HepG2 (cell line): ENCODE results near the gene GLB1L. TPM values are rescaled to one million over a fixed set of nuclear protein-coding genes. Genes with fewer than 3 reads are reported as not detected.
A peak's percentile ranks its signal among the peaks of the same experiment; 100 is the strongest.

Experiments used
- ADNP ChIP-seq: sonication (generic); formaldehyde crosslinking; IDR thresholded peaks from 2 replicates; pipeline ENCODE4 v1.4.0; 2020; ENCODE audit warnings: missing genetic modification reagents
- EED ChIP-seq: sonication (generic); formaldehyde crosslinking; IDR thresholded peaks from 2 replicates; pipeline ENCODE4 v1.5.0; 2020; ENCODE audit warnings: mild to moderate bottlenecking, missing genetic modification reagents
- EP300 ChIP-seq, 3 experiments: sonication (generic) in 1 of 3; formaldehyde crosslinking in 1 of 3; IDR thresholded peaks; 2 replicates each; pipeline versions ENCODE4 v1.5.1 to v1.6.1; 2011 to 2020; ENCODE audit warnings: low read depth in 2 of 3, low read length in 2 of 3, borderline replicate concordance in 1 of 3, improper control_type of control experiment in 1 of 3, mild to moderate bottlenecking in 1 of 3, missing genetic modification reagents in 1 of 3, moderate library complexity in 1 of 3
- JUN ChIP-seq: sonication (generic); formaldehyde crosslinking; IDR thresholded peaks from 2 replicates; pipeline ENCODE4 v1.4.0; 2020; ENCODE audit warnings: mild to moderate bottlenecking, missing genetic modification reagents
- JUND ChIP-seq: sonication (generic); formaldehyde crosslinking; IDR thresholded peaks from 2 replicates; pipeline ENCODE4 v1.8.0; 2022; ENCODE audit warnings: mild to moderate bottlenecking, missing genetic modification reagents
- KDM2A ChIP-seq: sonication (generic); formaldehyde crosslinking; IDR thresholded peaks from 2 replicates; pipeline ENCODE4 v1.4.0; 2020; ENCODE audit warnings: low read depth, missing genetic modification reagents, borderline replicate concordance
- MATR3 ChIP-seq: sonication (generic); formaldehyde crosslinking; IDR thresholded peaks from 2 replicates; pipeline ENCODE4 v1.4.0; 2020; ENCODE audit warnings: missing genetic modification reagents
- NFRKB ChIP-seq: fragments of 450-650 bp; IDR thresholded peaks from 2 replicates; pipeline ENCODE4 v1.6.1; 2017
- NFYC ChIP-seq: IDR thresholded peaks from 2 replicates; pipeline ENCODE4 v1.6.1; 2016; ENCODE audit warnings: missing genetic modification reagents, missing compliant biosample characterization
- PRDM4 ChIP-seq: sonication (generic); formaldehyde crosslinking; IDR thresholded peaks from 2 replicates; pipeline ENCODE4 v1.9.0; 2021; ENCODE audit warnings: missing genetic modification reagents, borderline replicate concordance
- SAP130 ChIP-seq: IDR thresholded peaks from 2 replicates; pipeline ENCODE4 v1.6.1; 2016; ENCODE audit warnings: low read depth
- SIX1 ChIP-seq: sonication (generic); formaldehyde crosslinking; IDR thresholded peaks from 2 replicates; pipeline ENCODE4 v1.4.0; 2020; ENCODE audit warnings: missing genetic modification reagents, borderline replicate concordance
- SP5 ChIP-seq: IDR thresholded peaks from 2 replicates; pipeline ENCODE4 v1.6.1; 2016; ENCODE audit warnings: low read depth, borderline replicate concordance
- ZFX ChIP-seq: sonication (generic); formaldehyde crosslinking; IDR thresholded peaks from 2 replicates; pipeline ENCODE4 v1.4.0; 2020; ENCODE audit warnings: mild to moderate bottlenecking, low read depth, missing genetic modification reagents, moderate library complexity
- ZNF24 ChIP-seq: fragments of 450-650 bp; IDR thresholded peaks from 2 replicates; pipeline ENCODE4 v1.6.1; 2017; ENCODE audit warnings: antibody characterized with exemption, mild to moderate bottlenecking
- ZNF253 ChIP-seq: sonication (generic); formaldehyde crosslinking; IDR thresholded peaks from 2 replicates; pipeline ENCODE4 v1.8.0; 2022; ENCODE audit warnings: mild to moderate bottlenecking, missing genetic modification reagents, borderline replicate concordance
- ZNF354B ChIP-seq: sonication (generic); formaldehyde crosslinking; IDR thresholded peaks from 2 replicates; pipeline ENCODE4 v1.8.0; 2022; ENCODE audit warnings: mild to moderate bottlenecking, missing genetic modification reagents
- ZNF501 ChIP-seq: sonication (generic); formaldehyde crosslinking; IDR thresholded peaks from 2 replicates; pipeline ENCODE4 v1.5.1; 2020; ENCODE audit warnings: mild to moderate bottlenecking, moderate library complexity, missing genetic modification reagents
- ZNF605 ChIP-seq: sonication (generic); formaldehyde crosslinking; IDR thresholded peaks from 2 replicates; pipeline ENCODE4 v1.8.0; 2022; ENCODE audit warnings: mild to moderate bottlenecking, missing genetic modification reagents
- ZNF614 ChIP-seq: IDR thresholded peaks from 2 replicates; pipeline ENCODE4 v1.6.1; 2018; ENCODE audit warnings: missing biosample characterization, missing genetic modification reagents, inconsistent platforms, borderline replicate concordance
- ZNF660 ChIP-seq: sonication (generic); formaldehyde crosslinking; IDR thresholded peaks from 2 replicates; pipeline ENCODE4 v1.5.1; 2020; ENCODE audit warnings: mild to moderate bottlenecking, low read depth, missing genetic modification reagents, borderline replicate concordance
- ZNF7 ChIP-seq: IDR thresholded peaks from 2 replicates; pipeline ENCODE4 v1.6.1; 2016; ENCODE audit warnings: missing biosample characterization, missing genetic modification reagents
- polyA plus RNA-seq, 8 experiments: library from polyadenylated mRNA; depleted of rRNA in 3 of 8; stranded (reverse) in 7 of 8; unstranded in 1 of 8; fragments of >200 nt; fragmentation: Illumina TruSeq in 4 of 8; extraction: Trizol in 4 of 8; gene quantifications; 2 replicates each; pipeline versions ENCODE4 v1.2.1 to v1.2.3, GENCODE V29; 2011 to 2016; ENCODE audit warnings: low read depth in 4 of 8, missing spikeins in 1 of 8, mixed read lengths in 1 of 8; ENCODE audit not compliant: insufficient read depth in 1 of 8
- total RNA-seq, 5 experiments: library from RNA; depleted of rRNA; stranded (reverse); fragments of >200 nt; fragmentation: Illumina TruSeq; extraction: Trizol; gene quantifications; 2 replicates each; pipeline ENCODE4 v1.2.3, GENCODE V29; 2016; ENCODE audit warnings: low read depth in 1 of 5
- TF ChIP-seq, protein P1 (sequence below): IDR thresholded peaks from 2 replicates; pipeline ENCODE4 v1.6.1; 2012; ENCODE audit warnings: inconsistent platforms

Gene GLB1L
- total and polyA plus RNA-seq, 2 of the 13 experiments (the other 11 are each of a cell fraction or from before 2014, with no cell fraction given): 6.8 to 7.3 TPM

DNA sequence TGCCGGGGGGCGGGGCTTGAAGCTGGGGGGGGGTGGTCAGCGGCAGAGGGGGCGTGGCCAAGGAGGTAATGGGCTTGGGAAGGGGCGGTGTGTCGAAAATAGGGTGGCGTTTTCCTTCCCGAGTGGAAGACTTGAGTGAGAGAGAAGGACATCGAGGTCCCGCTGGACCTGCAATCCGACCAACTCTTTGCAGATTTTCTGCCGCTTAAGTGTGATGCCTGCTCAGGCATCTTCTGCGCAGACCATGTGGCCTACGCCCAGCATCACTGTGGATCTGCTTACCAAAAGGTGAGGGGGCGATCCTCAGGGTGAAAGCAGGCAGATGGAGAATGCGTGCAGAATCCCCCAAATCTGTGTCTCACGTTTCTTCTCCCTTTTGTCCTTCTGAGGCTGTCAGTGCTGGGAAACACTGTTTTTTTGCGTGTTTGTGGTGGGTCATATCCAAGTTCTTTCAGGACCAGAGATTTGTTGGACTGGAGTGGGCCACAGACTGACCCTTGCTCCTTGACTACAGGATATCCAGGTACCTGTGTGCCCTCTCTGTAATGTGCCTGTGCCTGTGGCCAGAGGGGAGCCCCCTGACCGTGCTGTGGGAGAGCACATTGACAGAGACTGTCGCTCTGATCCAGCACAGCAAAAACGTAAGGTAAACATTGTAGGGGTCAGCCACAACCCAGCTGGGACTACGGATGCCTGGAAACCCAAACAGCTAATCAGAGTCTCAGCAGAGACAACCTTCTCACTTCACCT lies 37.9 kb downstream of the GLB1L start (continued):
- TF ChIP-seq JUN (CRISPR knock-in tag) (no peak), PRDM4 (no peak), EED (CRISPR knock-in tag) (peak; percentile 13; the same call in 1 of the 2 replicates), EP300 (IDR thresholded peaks at IDR 0.05; ENCODE audit: low read depth in 2 of 2, low read length in 2 of 2) (no peak), EP300 (CRISPR knock-in tag; IDR thresholded peaks at IDR 0.05; ENCODE audit: borderline replicate concordance) (0 out of 2 replicates have a peak, but pooled peaks have one; percentile 23), ZNF660 (CRISPR knock-in tag) (no peak), ZNF24 (no peak), ADNP (CRISPR knock-in tag) (no peak), KDM2A (no peak; the same call in 1 of the 2 replicates), SP5 (CRISPR knock-in tag) (0 out of 2 replicates have a peak, but pooled peaks have one; percentile 4), SAP130 (CRISPR knock-in tag) (peak; percentile 65), ZNF354B (CRISPR knock-in tag) (no peak), ZNF253 (CRISPR knock-in tag) (no peak), ZNF614 (CRISPR knock-in tag) (0 out of 2 replicates have a peak, but pooled peaks have one; percentile 4), ZNF7 (no peak), ZNF605 (0 out of 2 replicates have a peak, but pooled peaks have one; percentile 84), MATR3 (CRISPR knock-in tag) (no peak), JUND (CRISPR knock-in tag) (no peak), NFYC (CRISPR knock-in tag) (0 out of 2 replicates have a peak, but pooled peaks have one; percentile 7), SIX1 (no peak), NFRKB (no peak), ZFX (CRISPR knock-in tag) (no peak; the same call in 1 of the 2 replicates), ZNF501 (CRISPR knock-in tag) (no peak; the same call in 1 of the 2 replicates)
- TF ChIP-seq, protein P1, sequence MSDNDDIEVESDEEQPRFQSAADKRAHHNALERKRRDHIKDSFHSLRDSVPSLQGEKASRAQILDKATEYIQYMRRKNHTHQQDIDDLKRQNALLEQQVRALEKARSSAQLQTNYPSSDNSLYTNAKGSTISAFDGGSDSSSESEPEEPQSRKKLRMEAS: peak; percentile 8; the same call in 1 of the 2 replicates
- TF ChIP-seq, all 625 proteins: peak for 98
